Memory B cell (primary cell): ENCODE data around the gene DPM1.
"Not testable (repeated sequence)": the region's sequence is repeated elsewhere in the genome, so short reads cannot be mapped to it uniquely, and the experiment has no call there.

Source experiments
- ATAC-seq: fragments of 150-1000 bp; cut with Tn5 transposase; 2 replicates; pipeline ENCODE4 v1.10.0; 2021; ENCODE audit warnings: low read depth, mild to moderate bottlenecking, moderate library complexity
- DNase-seq, 2 donors: peaks; one replicate each; pipeline ENCODE4 v3.0.0; 2022; ENCODE audit warnings: low spot score in 2 of 2
- H3K27ac Mint-ChIP-seq: one replicate; pipeline ENCODE4 v1.8.0; 2022; ENCODE audit warnings: mild to moderate bottlenecking, moderate library complexity, mixed read lengths
- H3K27me3 Mint-ChIP-seq: one replicate; pipeline ENCODE4 v1.8.0; 2022; ENCODE audit warnings: mixed read lengths
- H3K36me3 Mint-ChIP-seq: one replicate; pipeline ENCODE4 v1.8.0; 2022; ENCODE audit warnings: mild to moderate bottlenecking, mixed read lengths
- H3K4me1 Mint-ChIP-seq: one replicate; pipeline ENCODE4 v1.8.0; 2022; ENCODE audit warnings: mixed read lengths
- H3K4me3 Mint-ChIP-seq: one replicate; pipeline ENCODE4 v1.8.0; 2022; ENCODE audit warnings: mild to moderate bottlenecking, moderate library complexity, mixed read lengths
- H3K9me3 Mint-ChIP-seq: one replicate; pipeline ENCODE4 v1.8.0; 2022; ENCODE audit warnings: mixed read lengths

The DPM1 gene

GRCh38 chr20:50991076-50991475 is 32.7 kb upstream of the DPM1 start:
- Mint-ChIP-seq H3K27me3 (peaks cover 5% of the 10 kb centered on the region), H3K4me3 (no peak overlapping the region), H3K27ac (no peak overlapping the region), H3K4me1 (no peaks in the 10 kb centered on the region), H3K36me3 (no peaks in the 10 kb centered on the region), H3K9me3 (no peaks in the 10 kb centered on the region)
- ATAC-seq: no peak
- DNase-seq: no peak

- Mint-ChIP-seq H3K4me1 (no peaks in the 10 kb centered on the region), H3K27ac (no peak overlapping the region), H3K4me3 (no peak overlapping the region), H3K9me3 (no peaks in the 10 kb centered on the region), H3K27me3 (peaks cover 11% of the 10 kb centered on the region), H3K36me3 (no peaks in the 10 kb centered on the region)
- DNase-seq (peak; percentile 72 to 80), ATAC-seq (peak; percentile 94)
Measured at GRCh38 chr20:50987493-50988210, 29.3 kb upstream of the DPM1 start.

- Mint-ChIP-seq H3K9me3 (no peaks in the 10 kb centered on the region), H3K36me3 (no peaks in the 10 kb centered on the region), H3K27me3 (peaks cover 22% of the 10 kb centered on the region), H3K27ac (no peak overlapping the region), H3K4me3 (no peak overlapping the region), H3K4me1 (peaks cover 4% of the 10 kb centered on the region)
- no peak for ATAC-seq
- no peak for DNase-seq
Measured at GRCh38 chr20:50983321-50983720, 25.0 kb upstream of the DPM1 start.

GRCh38 chr20:50982363-50982762 is 24.0 kb upstream of the DPM1 start:
- peaks cover 22% of the 10 kb centered on the region for H3K27me3 Mint-ChIP-seq
- H3K9me3 Mint-ChIP-seq: no peaks in the 10 kb centered on the region
- DNase-seq (no peak), ATAC-seq (peak; percentile 77)
- H3K4me3 Mint-ChIP-seq: no peak overlapping the region
- H3K4me1 Mint-ChIP-seq: peaks cover 4% of the 10 kb centered on the region
- H3K36me3 Mint-ChIP-seq: no peaks in the 10 kb centered on the region
- H3K27ac Mint-ChIP-seq: no peak overlapping the region

- DNase-seq: no peak
- Mint-ChIP-seq H3K36me3 (no peaks in the 10 kb centered on the region), H3K4me1 (peaks cover 4% of the 10 kb centered on the region), H3K27me3 (peaks cover 19% of the 10 kb centered on the region), H3K9me3 (no peaks in the 10 kb centered on the region), H3K4me3 (no peak overlapping the region), H3K27ac (no peak overlapping the region)
- ATAC-seq: no peak
Measured at GRCh38 chr20:50981714-50982048, 23.3 kb upstream of the DPM1 start.

GRCh38 chr20:50980851-50981713 is 22.8 kb upstream of the DPM1 start:
- Mint-ChIP-seq H3K27me3 (peaks cover 19% of the 10 kb centered on the region), H3K4me3 (no peak overlapping the region), H3K27ac (no peak overlapping the region), H3K4me1 (peaks cover 4% of the 10 kb centered on the region), H3K9me3 (no peaks in the 10 kb centered on the region), H3K36me3 (no peaks in the 10 kb centered on the region)
- ATAC-seq: peak; percentile 72
- peak; percentile 57 to 64 for DNase-seq

- no peak overlapping the region for H3K4me3 Mint-ChIP-seq
- peaks cover 24% of the 10 kb centered on the region for H3K27me3 Mint-ChIP-seq
- H3K36me3 Mint-ChIP-seq: peaks cover 2% of the 10 kb centered on the region
- DNase-seq: no peak
- no peak overlapping the region for H3K27ac Mint-ChIP-seq
- no peak for ATAC-seq
- peaks cover 4% of the 10 kb centered on the region for H3K4me1 Mint-ChIP-seq
- H3K9me3 Mint-ChIP-seq: peaks cover 2% of the 10 kb centered on the region
Measured at GRCh38 chr20:50980071-50980681, 21.8 kb upstream of the DPM1 start.

GRCh38 chr20:50978533-50978932 is 20.2 kb upstream of the DPM1 start:
- ATAC-seq, H3K36me3 Mint-ChIP-seq, H3K4me1 Mint-ChIP-seq, DNase-seq, H3K4me3 Mint-ChIP-seq, H3K27ac Mint-ChIP-seq, H3K9me3 Mint-ChIP-seq: not testable (repeated sequence)
- peaks cover 24% of the 10 kb centered on the region for H3K27me3 Mint-ChIP-seq

- Mint-ChIP-seq H3K9me3 (peaks cover 3% of the 10 kb centered on the region), H3K27ac (no peak overlapping the region), H3K27me3 (peaks cover 19% of the 10 kb centered on the region), H3K36me3 (peaks cover 4% of the 10 kb centered on the region), H3K4me3 (no peak overlapping the region), H3K4me1 (peaks cover 4% of the 10 kb centered on the region)
- ATAC-seq: no peak
- DNase-seq: no peak
Measured at GRCh38 chr20:50977066-50978021, 19.0 kb upstream of the DPM1 start.

GRCh38 chr20:50975701-50976330 is 17.5 kb upstream of the DPM1 start:
- no peak overlapping the region for H3K27ac Mint-ChIP-seq
- no peak for ATAC-seq
- no peak for DNase-seq

GRCh38 chr20:50969912-50970311 is 11.6 kb upstream of the DPM1 start:
- peaks cover 1% of the 10 kb centered on the region for H3K9me3 Mint-ChIP-seq
- no peak for ATAC-seq
- peaks cover 2% of the 10 kb centered on the region for H3K36me3 Mint-ChIP-seq

More at GRCh38 chr20:50975701-50976330, 17.5 kb upstream of the DPM1 start:
- peaks cover 19% of the 10 kb centered on the region for H3K27me3 Mint-ChIP-seq
- peaks cover 4% of the 10 kb centered on the region for H3K36me3 Mint-ChIP-seq
- H3K4me3 Mint-ChIP-seq: no peak overlapping the region
- peaks cover 2% of the 10 kb centered on the region for H3K4me1 Mint-ChIP-seq
- H3K9me3 Mint-ChIP-seq: peaks cover 3% of the 10 kb centered on the region

GRCh38 chr20:50969435-50969834 is 11.1 kb upstream of the DPM1 start:
- ATAC-seq: no peak
- Mint-ChIP-seq H3K4me3 (no peak overlapping the region), H3K9me3 (no peaks in the 10 kb centered on the region), H3K27ac (no peak overlapping the region), H3K4me1 (no peaks in the 10 kb centered on the region), H3K27me3 (no peaks in the 10 kb centered on the region), H3K36me3 (no peaks in the 10 kb centered on the region)
- no peak for DNase-seq

More at GRCh38 chr20:50969912-50970311, 11.6 kb upstream of the DPM1 start:
- peaks cover 1% of the 10 kb centered on the region for H3K27me3 Mint-ChIP-seq
- H3K4me3 Mint-ChIP-seq: no peak overlapping the region
- no peak overlapping the region for H3K27ac Mint-ChIP-seq
- no peak for DNase-seq
- H3K4me1 Mint-ChIP-seq: no peaks in the 10 kb centered on the region

- H3K4me1 Mint-ChIP-seq: no peaks in the 10 kb centered on the region
- no peaks in the 10 kb centered on the region for H3K27me3 Mint-ChIP-seq
- H3K9me3 Mint-ChIP-seq: no peaks in the 10 kb centered on the region
- DNase-seq (no peak), ATAC-seq (no peak)
- H3K36me3 Mint-ChIP-seq: no peaks in the 10 kb centered on the region
- no peak overlapping the region for H3K27ac Mint-ChIP-seq
- H3K4me3 Mint-ChIP-seq: no peak overlapping the region
Measured at GRCh38 chr20:50968289-50968688, 10.0 kb upstream of the DPM1 start.
